Progenitor cell of endocrine pancreas (in vitro differentiated cells): ENCODE data around the gene ABCA1. TPM values are rescaled to one million over a fixed set of nuclear protein-coding genes. Genes with fewer than 3 reads are reported as not detected.
"Not testable (repeated sequence)": the region's sequence is repeated elsewhere in the genome, so short reads cannot be mapped to it uniquely, and the experiment has no call there.

Source experiments
- DNase-seq: peaks from one replicate; pipeline ENCODE4 v3.0.0; 2021; ENCODE audit warnings: low spot score; ENCODE audit not compliant: unreplicated experiment
- H3K27ac Mint-ChIP-seq: 2 replicates; pipeline ENCODE4 v1.8.0; 2021; ENCODE audit warnings: mild to moderate bottlenecking, moderate library complexity, mixed read lengths
- H3K27me3 Mint-ChIP-seq: 2 replicates; pipeline ENCODE4 v1.8.0; 2021; ENCODE audit warnings: mixed read lengths
- H3K36me3 Mint-ChIP-seq: 2 replicates; pipeline ENCODE4 v1.8.0; 2022; ENCODE audit warnings: mixed read lengths; ENCODE audit not compliant: insufficient read depth
- H3K4me1 Mint-ChIP-seq: 2 replicates; pipeline ENCODE4 v1.8.0; 2021; ENCODE audit warnings: low read depth, mixed read lengths
- H3K4me3 Mint-ChIP-seq: 2 replicates; pipeline ENCODE4 v1.8.0; 2021; ENCODE audit warnings: low read depth, mild to moderate bottlenecking, moderate library complexity, mixed read lengths
- H3K9me3 Mint-ChIP-seq: 2 replicates; pipeline ENCODE4 v1.8.0; 2021; ENCODE audit warnings: low read depth, mixed read lengths
- total RNA-seq: library from RNA; stranded (reverse); gene quantifications from 2 replicates; pipeline ENCODE4 v1.2.1, GENCODE V29; 2021
- TF ChIP-seq, protein P1 (sequence below): fragments of 200-600 bp; sonication (generic); IDR thresholded peaks from one replicate; pipeline ENCODE4 v1.5.0; 2021; ENCODE audit warnings: antibody characterized with exemption, mild to moderate bottlenecking; ENCODE audit not compliant: unreplicated experiment

The ABCA1 gene
- total RNA-seq, 1 donor from 2014 or later = 41.1 TPM

DNA sequence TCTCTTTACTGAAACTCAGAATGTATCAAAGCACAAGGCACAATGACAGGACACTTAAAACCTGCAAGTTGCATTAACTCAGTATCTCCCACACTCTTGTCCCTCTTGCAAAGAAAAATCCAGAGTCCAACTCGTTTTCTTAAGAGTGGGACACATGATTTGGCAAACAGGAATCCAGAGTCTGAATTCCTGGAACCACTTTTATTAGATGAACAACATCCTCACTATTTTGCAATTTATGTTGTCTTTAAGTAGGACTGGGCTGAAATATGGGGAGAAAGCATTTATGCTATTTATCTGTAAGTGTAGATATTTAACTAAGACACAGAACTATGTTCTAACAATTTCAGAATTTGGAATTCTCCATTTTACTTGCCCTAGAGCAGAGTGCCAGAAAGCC, 69.1 kb downstream of the ABCA1 start:
- TF ChIP-seq, protein P1, sequence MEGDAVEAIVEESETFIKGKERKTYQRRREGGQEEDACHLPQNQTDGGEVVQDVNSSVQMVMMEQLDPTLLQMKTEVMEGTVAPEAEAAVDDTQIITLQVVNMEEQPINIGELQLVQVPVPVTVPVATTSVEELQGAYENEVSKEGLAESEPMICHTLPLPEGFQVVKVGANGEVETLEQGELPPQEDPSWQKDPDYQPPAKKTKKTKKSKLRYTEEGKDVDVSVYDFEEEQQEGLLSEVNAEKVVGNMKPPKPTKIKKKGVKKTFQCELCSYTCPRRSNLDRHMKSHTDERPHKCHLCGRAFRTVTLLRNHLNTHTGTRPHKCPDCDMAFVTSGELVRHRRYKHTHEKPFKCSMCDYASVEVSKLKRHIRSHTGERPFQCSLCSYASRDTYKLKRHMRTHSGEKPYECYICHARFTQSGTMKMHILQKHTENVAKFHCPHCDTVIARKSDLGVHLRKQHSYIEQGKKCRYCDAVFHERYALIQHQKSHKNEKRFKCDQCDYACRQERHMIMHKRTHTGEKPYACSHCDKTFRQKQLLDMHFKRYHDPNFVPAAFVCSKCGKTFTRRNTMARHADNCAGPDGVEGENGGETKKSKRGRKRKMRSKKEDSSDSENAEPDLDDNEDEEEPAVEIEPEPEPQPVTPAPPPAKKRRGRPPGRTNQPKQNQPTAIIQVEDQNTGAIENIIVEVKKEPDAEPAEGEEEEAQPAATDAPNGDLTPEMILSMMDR = no peak
- Mint-ChIP-seq H3K4me1 (peaks cover 52% of the 10 kb centered on the region), H3K27me3 (no peaks in the 10 kb centered on the region), H3K36me3 (peaks cover 7% of the 10 kb centered on the region), H3K4me3 (no peak overlapping the region), H3K9me3 (no peaks in the 10 kb centered on the region), H3K27ac (no peak overlapping the region)
- DNase-seq = no peak

DNA sequence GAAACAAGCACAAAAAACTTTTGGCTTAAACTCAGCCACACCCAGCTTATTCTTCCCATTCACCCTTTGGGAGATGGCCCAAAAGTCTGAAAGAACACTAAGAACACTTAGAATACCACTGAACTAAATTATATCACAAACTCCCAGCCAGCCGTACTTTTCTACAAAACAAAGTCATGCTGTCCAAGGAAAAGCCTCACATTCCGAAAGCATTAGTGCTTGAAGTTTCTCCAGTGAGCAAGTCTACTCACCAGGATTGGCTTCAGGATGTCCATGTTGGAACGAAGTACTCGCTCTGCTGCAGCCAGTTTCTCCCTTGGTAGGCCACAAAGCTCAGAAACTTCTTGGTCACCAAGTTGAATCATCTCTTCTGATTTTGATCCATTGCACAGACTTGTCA, 69.7 kb downstream of the ABCA1 start:
- Mint-ChIP-seq H3K4me3 (no peak overlapping the region), H3K27ac (no peak overlapping the region), H3K9me3 (no peaks in the 10 kb centered on the region), H3K36me3 (peaks cover 7% of the 10 kb centered on the region), H3K4me1 (peaks cover 55% of the 10 kb centered on the region), H3K27me3 (no peaks in the 10 kb centered on the region)
- TF ChIP-seq, protein P1 = no peak
- DNase-seq = no peak

DNA sequence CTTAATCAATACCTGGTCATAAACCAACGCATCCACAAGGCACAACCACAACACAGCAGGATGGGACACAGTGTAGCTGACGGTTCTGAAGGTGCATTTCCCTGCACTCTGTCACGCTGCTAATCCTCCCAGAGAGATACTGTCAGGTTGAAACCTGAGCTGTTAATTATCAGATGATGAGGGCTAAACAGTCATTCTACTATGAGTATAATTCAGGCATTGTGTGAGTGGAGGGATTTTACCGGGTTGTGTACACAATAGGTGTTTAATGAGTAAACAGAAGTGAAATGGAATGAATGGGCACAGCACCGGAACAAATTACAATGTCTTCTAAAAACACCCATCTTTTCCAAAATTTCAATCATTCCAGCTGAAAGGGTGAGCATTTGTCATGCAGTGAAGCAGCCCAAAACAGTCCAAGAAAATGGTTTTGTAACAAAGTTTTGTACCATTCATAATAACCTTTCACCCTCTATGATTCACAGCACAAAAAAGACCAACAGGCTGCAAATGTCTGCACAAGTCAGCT, 71.5 kb downstream of the ABCA1 start:
- peaks cover 60% of the 10 kb centered on the region for H3K4me1 Mint-ChIP-seq
- H3K4me3 Mint-ChIP-seq = peak overlapping the region; percentile 20
- DNase-seq = no peak
- TF ChIP-seq, protein P1 = no peak
- peaks cover 11% of the 10 kb centered on the region for H3K36me3 Mint-ChIP-seq
- H3K9me3 Mint-ChIP-seq = no peaks in the 10 kb centered on the region
- H3K27ac Mint-ChIP-seq = peak overlapping the region; percentile 71
- no peaks in the 10 kb centered on the region for H3K27me3 Mint-ChIP-seq

DNA sequence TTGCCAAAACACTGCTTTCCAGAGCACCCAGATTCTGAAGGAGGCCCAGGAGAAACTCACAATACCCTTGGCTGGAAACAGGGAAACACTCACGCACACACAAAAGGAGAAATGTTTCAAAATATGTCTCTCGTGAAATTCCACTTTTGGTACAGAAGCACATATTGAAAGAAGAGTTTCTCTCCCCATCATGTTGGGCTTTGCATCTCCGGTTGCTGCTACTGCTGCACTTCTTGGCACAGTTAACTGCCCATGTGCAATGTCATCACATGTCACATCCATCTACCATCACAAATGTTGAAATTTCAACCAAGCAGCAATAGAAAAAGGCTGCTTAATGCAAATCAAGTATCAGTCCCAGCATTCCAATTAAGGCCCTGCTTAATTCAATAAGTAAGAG, 72.1 kb downstream of the ABCA1 start:
- TF ChIP-seq, protein P1 = no peak
- no peaks in the 10 kb centered on the region for H3K27me3 Mint-ChIP-seq
- H3K4me1 Mint-ChIP-seq = peaks cover 64% of the 10 kb centered on the region
- H3K36me3 Mint-ChIP-seq = peaks cover 11% of the 10 kb centered on the region
- H3K4me3 Mint-ChIP-seq = no peak overlapping the region
- no peaks in the 10 kb centered on the region for H3K9me3 Mint-ChIP-seq
- DNase-seq = no peak
- H3K27ac Mint-ChIP-seq = peak overlapping the region; percentile 71

DNA sequence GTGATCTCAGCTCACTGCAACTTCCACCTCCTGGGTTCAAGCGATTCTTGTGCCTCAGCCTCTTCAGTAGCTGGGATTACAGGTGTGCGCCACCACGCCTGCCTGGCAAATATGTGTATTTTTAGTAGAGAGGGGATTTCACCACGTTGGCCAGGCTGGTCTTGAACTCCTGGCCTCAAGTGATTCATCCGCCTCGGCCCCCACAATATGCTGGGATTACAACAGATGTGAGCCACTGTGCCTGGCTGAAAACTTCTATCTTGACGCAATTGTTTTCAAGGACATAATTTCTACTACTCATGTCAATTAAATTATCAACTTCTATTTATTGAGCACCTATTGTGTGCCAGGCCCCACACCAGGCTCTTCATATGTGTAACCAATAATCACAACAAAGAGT, 72.7 kb downstream of the ABCA1 start:
- peaks cover 11% of the 10 kb centered on the region for H3K36me3 Mint-ChIP-seq
- not testable (repeated sequence) for DNase-seq, H3K4me3 Mint-ChIP-seq, H3K27me3 Mint-ChIP-seq, H3K9me3 Mint-ChIP-seq
- peaks cover 64% of the 10 kb centered on the region for H3K4me1 Mint-ChIP-seq
- H3K27ac Mint-ChIP-seq = peak overlapping the region; percentile 71

DNA sequence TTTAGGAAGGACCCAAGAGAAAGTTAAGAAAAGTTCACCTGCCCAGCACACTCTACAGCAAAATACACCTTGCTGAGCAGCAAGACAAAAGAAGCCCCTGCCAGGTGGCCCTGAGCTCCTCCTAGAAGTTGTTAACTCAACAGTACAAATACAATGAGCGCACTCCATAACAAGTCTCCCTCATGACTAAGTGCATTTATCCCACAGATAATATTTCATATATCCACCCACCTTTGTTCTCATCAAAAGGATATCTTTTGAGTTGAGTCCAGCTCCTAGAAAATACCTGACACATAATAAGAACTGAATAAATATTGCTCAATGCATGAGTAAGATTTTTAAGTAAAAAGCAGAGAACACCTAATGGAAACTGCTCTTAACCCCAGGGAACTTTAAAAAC, 73.3 kb downstream of the ABCA1 start:
- no peak for DNase-seq
- TF ChIP-seq, protein P1 = no peak
- H3K9me3 Mint-ChIP-seq = no peaks in the 10 kb centered on the region
- peaks cover 61% of the 10 kb centered on the region for H3K4me1 Mint-ChIP-seq
- H3K27ac Mint-ChIP-seq = peak overlapping the region; percentile 65
- H3K36me3 Mint-ChIP-seq = peaks cover 11% of the 10 kb centered on the region
- H3K4me3 Mint-ChIP-seq = no peak overlapping the region
- no peaks in the 10 kb centered on the region for H3K27me3 Mint-ChIP-seq
